GM12874 (cell line): Measurements from ENCODE around the gene TIMM23.

Experiments
- CTCF ChIP-seq: IDR thresholded peaks from 2 replicates; pipeline ENCODE4 v1.5.1; 2011; ENCODE audit warnings: low read depth, mild to moderate bottlenecking, control low read depth, low read length, moderate library complexity; ENCODE audit not compliant: insufficient read depth

The TIMM23 gene

GRCh38 chr10:46017733-46018132 is 45.4 kb downstream of the TIMM23 start:
- no peak for TF ChIP-seq CTCF

GRCh38 chr10:46018453-46019176 is 46.3 kb downstream of the TIMM23 start:
- no peak for TF ChIP-seq CTCF

GRCh38 chr10:46019177-46019528 is 46.9 kb downstream of the TIMM23 start:
- TF ChIP-seq CTCF: no peak

GRCh38 chr10:46019569-46020343 is 47.5 kb downstream of the TIMM23 start:
- no peak for TF ChIP-seq CTCF

DNA sequence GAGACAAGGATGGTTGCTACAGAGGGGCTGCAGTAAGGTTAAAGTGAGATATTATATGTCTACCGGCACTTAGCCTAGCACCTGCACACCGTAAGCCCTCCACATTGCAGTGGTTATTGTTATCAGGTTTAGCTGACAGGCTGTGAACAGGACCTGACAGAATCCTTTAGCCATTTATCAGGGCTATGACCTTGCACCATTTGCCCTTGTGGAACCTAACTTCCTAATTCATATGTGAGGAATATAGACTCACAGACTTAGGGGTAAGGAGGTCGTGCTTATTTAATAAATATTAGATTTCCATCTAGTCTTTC is 48.0 kb downstream of the TIMM23 start:
- no peak for TF ChIP-seq CTCF

DNA sequence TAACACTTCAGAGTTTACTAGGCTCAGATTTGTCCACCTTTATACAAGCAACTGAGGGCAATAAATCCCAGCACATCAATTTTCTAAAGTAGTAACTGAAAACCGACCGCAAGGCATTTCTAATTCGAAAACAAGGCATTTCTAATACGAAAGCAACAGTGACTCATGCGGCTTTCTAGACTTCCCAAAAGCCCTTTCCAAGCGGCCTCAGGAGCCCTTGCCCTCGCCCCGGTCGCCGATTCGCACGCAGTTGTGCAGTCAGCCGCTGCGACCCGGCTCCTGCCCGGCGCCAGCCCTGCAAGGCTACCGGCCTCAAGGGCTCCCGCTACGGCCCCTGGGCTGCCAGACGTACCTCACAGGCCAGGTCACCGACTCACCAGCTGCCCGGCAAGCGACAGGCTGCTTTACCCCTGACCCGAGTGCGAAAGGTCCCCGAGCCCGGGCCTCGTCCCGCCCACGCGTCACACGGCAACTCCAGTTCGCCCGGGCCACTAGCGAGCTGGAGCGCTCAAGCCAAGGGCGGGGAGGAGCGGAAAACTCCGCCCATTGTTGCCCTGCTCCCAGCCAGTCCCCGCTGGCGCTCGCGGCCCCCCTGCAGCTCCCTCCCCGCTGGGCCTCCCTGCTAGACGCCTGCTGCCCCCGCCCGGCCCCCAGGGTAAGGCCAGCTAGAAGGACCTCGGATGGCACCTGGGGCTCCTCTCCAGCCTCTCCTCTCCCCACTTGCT is 50.9 kb downstream of the TIMM23 start:
- peak; percentile 44 for TF ChIP-seq CTCF

GRCh38 chr10:46024948-46025347 is 52.7 kb downstream of the TIMM23 start:
- TF ChIP-seq CTCF: no peak
